Suprapubic skin (tissue), 4 donors: ENCODE results near the gene ZNF143. TPM values are rescaled to one million over a fixed set of nuclear protein-coding genes. Genes with fewer than 3 reads are reported as not detected.
A peak's percentile ranks its signal among the peaks of the same experiment; 100 is the strongest.

Experiments used
- DNase-seq, 2 donors: peaks; one replicate each; pipeline ENCODE4 v3.0.0-alpha.2; 2019; ENCODE audit warnings: low spot score in 2 of 2
- H3K27ac ChIP-seq: fragments of 200-600 bp; sonication (generic); one replicate; pipeline ENCODE4 v1.5.1; 2019
- H3K27me3 ChIP-seq: fragments of 200-600 bp; sonication (generic); one replicate; pipeline ENCODE4 v1.5.1; 2019
- H3K36me3 ChIP-seq: fragments of 200-600 bp; sonication (generic); one replicate; pipeline ENCODE4 v1.5.1; 2019
- H3K4me1 ChIP-seq: fragments of 200-600 bp; sonication (generic); one replicate; pipeline ENCODE4 v1.5.1; 2019
- H3K4me3 ChIP-seq: fragments of 200-600 bp; sonication (generic); one replicate; pipeline ENCODE4 v1.5.1; 2019; ENCODE audit warnings: mild to moderate bottlenecking
- H3K9me3 ChIP-seq: fragments of 200-600 bp; sonication (generic); one replicate; pipeline ENCODE4 v1.5.1; 2019
- CTCF ChIP-seq, 2 donors: fragments of 200-600 bp in 1 of 2; fragments of 450-650 bp in 1 of 2; sonication (generic) in 1 of 2; IDR thresholded peaks; one replicate each; pipeline ENCODE4 v1.5.1; 2016 to 2019; ENCODE audit warnings: antibody characterized with exemption in 2 of 2, mild to moderate bottlenecking in 1 of 2, moderate library complexity in 1 of 2
- EP300 ChIP-seq: sonication (generic); formaldehyde crosslinking; IDR thresholded peaks from one replicate; pipeline ENCODE4 v1.6.1; 2017; ENCODE audit warnings: antibody characterized with exemption
- POLR2A ChIP-seq, 2 donors: fragments of 450-650 bp; IDR thresholded peaks; one replicate each; pipeline ENCODE4 v1.6.1; 2017; ENCODE audit warnings: antibody characterized with exemption in 2 of 2, mild to moderate bottlenecking in 2 of 2, moderate library complexity in 2 of 2
- POLR2AphosphoS5 ChIP-seq, 3 donors: sonication (generic); formaldehyde crosslinking; IDR thresholded peaks; one replicate each; pipeline ENCODE4 v1.6.1; 2017; ENCODE audit warnings: antibody characterized with exemption in 3 of 3
- WGBS: methylation state at CpG from one replicate; pipeline ENCODE4 v1.1.5; 2018; 5-methylcytosine and 5-hydroxymethylcytosine counted together
- total RNA-seq, 4 donors: library from RNA; depleted of rRNA; stranded (reverse); fragments of >200 nt; gene quantifications; one replicate each; pipeline ENCODE4 v1.1.0, GENCODE V29; 2016

The ZNF143 gene
- total RNA-seq, 4 donors from 2014 or later, result 16.1 to 25.9 (median 18.4) TPM

GRCh38 chr11:9571071-9571762 lies 110.4 kb downstream of the ZNF143 start:
- Histone ChIP-seq H3K4me1 (peaks cover 77% of the 10 kb centered on the region), H3K36me3 (no peaks in the 10 kb centered on the region), H3K9me3 (no peaks in the 10 kb centered on the region), H3K4me3 (no peak overlapping the region), H3K27ac (peak overlapping the region; percentile 99), H3K27me3 (no peaks in the 10 kb centered on the region)
- 49% methylated on average over 8 of the region's 8 CpGs for WGBS
- TF ChIP-seq EP300, result no peak
- no peak for TF ChIP-seq POLR2AphosphoS5 (IDR thresholded peaks at IDR 0.05)
- TF ChIP-seq POLR2A (IDR thresholded peaks at IDR 0.05), result no peak
- no peak for TF ChIP-seq CTCF (IDR thresholded peaks at IDR 0.05)
- no peak for DNase-seq

- WGBS, result 59% methylated on average over 6 of the region's 6 CpGs
- no peak for TF ChIP-seq POLR2A (IDR thresholded peaks at IDR 0.05)
- no peak for TF ChIP-seq EP300
- TF ChIP-seq POLR2AphosphoS5 (IDR thresholded peaks at IDR 0.05), result no peak
- TF ChIP-seq CTCF (IDR thresholded peaks at IDR 0.05), result no peak
- Histone ChIP-seq H3K4me3 (no peak overlapping the region), H3K9me3 (no peaks in the 10 kb centered on the region), H3K36me3 (no peaks in the 10 kb centered on the region), H3K27ac (peak overlapping the region; percentile 99), H3K4me1 (peaks cover 77% of the 10 kb centered on the region), H3K27me3 (no peaks in the 10 kb centered on the region)
- no peak for DNase-seq
These were observed 110.9 kb downstream of the ZNF143 start for GRCh38 chr11:9571763-9572115.

GRCh38 chr11:9573052-9573774 lies 112.4 kb downstream of the ZNF143 start, which contains the start of gene WEE1:
Gene WEE1 (plus strand): TSS chr11:9573670. CDS start chr11:9573934, 264 bp downstream.
- H3K4me1 ChIP-seq, result peaks cover 69% of the 10 kb centered on the region
- no peaks in the 10 kb centered on the region for H3K27me3 ChIP-seq
- peak in 2 of 3 donors; percentile 82 to 85 for TF ChIP-seq POLR2AphosphoS5 (IDR thresholded peaks at IDR 0.05)
- no peak for TF ChIP-seq CTCF (IDR thresholded peaks at IDR 0.05)
- no peak for TF ChIP-seq EP300
- peak; percentile 19 to 87 for TF ChIP-seq POLR2A (IDR thresholded peaks at IDR 0.05)
- H3K4me3 ChIP-seq, result peak within 1 kb of the TSS; percentile 83
- H3K27ac ChIP-seq, result peak within 1 kb of the TSS; percentile 99
- no peaks in the 10 kb centered on the region for H3K9me3 ChIP-seq
- peak; percentile 98 to 99 for DNase-seq
- H3K36me3 ChIP-seq, result no peaks in the 10 kb centered on the region
- 0% methylated on average over 52 of the region's 73 CpGs for WGBS

GRCh38 chr11:9573775-9574621 lies 113.2 kb downstream of the ZNF143 start:
- H3K4me1 ChIP-seq, result peaks cover 71% of the 10 kb centered on the region
- H3K36me3 ChIP-seq, result peaks cover 6% of the 10 kb centered on the region
- 3% methylated on average over 6 of the region's 122 CpGs for WGBS
- peak; percentile 75 to 84 for DNase-seq
- no peaks in the 10 kb centered on the region for H3K27me3 ChIP-seq
- TF ChIP-seq POLR2AphosphoS5 (IDR thresholded peaks at IDR 0.05) (no peak), EP300 (no peak), POLR2A (IDR thresholded peaks at IDR 0.05) (no peak)
- H3K9me3 ChIP-seq, result no peaks in the 10 kb centered on the region
- peak overlapping the region; percentile 83 for H3K4me3 ChIP-seq
- peak overlapping the region; percentile 99 for H3K27ac ChIP-seq

- H3K36me3 ChIP-seq, result peaks cover 12% of the 10 kb centered on the region
- TF ChIP-seq POLR2AphosphoS5 (IDR thresholded peaks at IDR 0.05) (peak in 1 of 3 donors; percentile 4), CTCF (IDR thresholded peaks at IDR 0.05) (no peak), EP300 (no peak), POLR2A (IDR thresholded peaks at IDR 0.05) (no peak)
- H3K4me1 ChIP-seq, result peaks cover 66% of the 10 kb centered on the region
- 1% methylated on average over 18 of the region's 43 CpGs for WGBS
- H3K9me3 ChIP-seq, result no peaks in the 10 kb centered on the region
- peak overlapping the region; percentile 99 for H3K27ac ChIP-seq
- DNase-seq, result peak in 1 of 2 donors; percentile 80
- H3K4me3 ChIP-seq, result peak overlapping the region; percentile 83
- no peaks in the 10 kb centered on the region for H3K27me3 ChIP-seq
These were observed 113.9 kb downstream of the ZNF143 start for GRCh38 chr11:9574622-9575259.
